MM.1S (cell line): ENCODE measurements around the gene POC1A.

Source experiments
- CTCF ChIP-seq: fragments of 300-600 bp; sonication (generic); IDR thresholded peaks from 2 replicates; pipeline ENCODE4 v1.5.1; 2016; ENCODE audit warnings: antibody characterized with exemption, low read length, mixed read lengths
- EZH2 ChIP-seq: fragments of 300-600 bp; sonication (generic); optimal IDR thresholded peaks from 2 replicates; pipeline ENCODE3; 2017; ENCODE audit warnings: low read depth, mild to moderate bottlenecking, antibody characterized with exemption, low read length, mixed read lengths
- EZH2phosphoT487 ChIP-seq: fragments of 300-600 bp; sonication (generic); IDR thresholded peaks from 2 replicates; pipeline ENCODE4 v1.6.1; 2018; ENCODE audit warnings: antibody characterized with exemption, low read length

GRCh38 chr3:52182196-52182595 is 28.0 kb upstream of the POC1A start:
- TF ChIP-seq CTCF (no peak), EZH2phosphoT487 (no peak), EZH2 (no peak)
